ENCODE data around the gene SLC3A2.

- no peak for TF ChIP-seq CTCF (IDR thresholded peaks at IDR 0.05; ENCODE audit: insufficient read depth, low read depth, low read length)
- TF ChIP-seq EZH2 (IDR thresholded peaks at IDR 0.05; ENCODE audit: insufficient read depth, low read length): no peak
Observed at GRCh38 chr11:62875698-62876478, 4.8 kb upstream of the SLC3A2 start.

Data from astrocyte (in vitro differentiated cells and primary cell).